KMS-11 (cell line): ENCODE measurements around the gene TMEM54.

Experiments used
- H2AFZ ChIP-seq: fragments of 200-600 bp; sonication (generic); 2 replicates; pipeline ENCODE4 v1.6.1; 2016; ENCODE audit warnings: antibody characterized with exemption, mixed run types, low read depth
- H3K27ac ChIP-seq: fragments of 200-600 bp; sonication (generic); 2 replicates; pipeline ENCODE4 v1.6.1; 2016; ENCODE audit warnings: mild to moderate bottlenecking, mixed run types
- H3K27me3 ChIP-seq: fragments of 200-600 bp; sonication (generic); 2 replicates; pipeline ENCODE4 v1.6.1; 2017; ENCODE audit warnings: mild to moderate bottlenecking, low read depth, mixed run types, moderate library complexity; ENCODE audit not compliant: insufficient read depth
- H3K36me3 ChIP-seq: fragments of 200-600 bp; sonication (generic); 2 replicates; pipeline ENCODE4 v1.6.1; 2017; ENCODE audit warnings: mild to moderate bottlenecking, mixed run types; ENCODE audit not compliant: insufficient read depth
- H3K4me1 ChIP-seq: fragments of 200-600 bp; sonication (generic); 2 replicates; pipeline ENCODE4 v1.6.1; 2016; ENCODE audit warnings: mild to moderate bottlenecking, low read depth, mixed run types; ENCODE audit not compliant: poor library complexity, severe bottlenecking
- H3K4me2 ChIP-seq: fragments of 200-600 bp; sonication (generic); 2 replicates; pipeline ENCODE4 v1.7.0; 2016; ENCODE audit warnings: mild to moderate bottlenecking, mixed run types
- H3K4me3 ChIP-seq: fragments of 200-600 bp; sonication (generic); IDR thresholded peaks from 2 replicates; pipeline ENCODE4 v1.6.1; 2017; ENCODE audit warnings: low read depth, low read length, mixed read lengths; ENCODE audit not compliant: insufficient read depth
- H3K79me2 ChIP-seq: fragments of 200-600 bp; sonication (generic); 2 replicates; pipeline ENCODE4 v1.6.1; 2016; ENCODE audit warnings: low read depth, mixed run types; ENCODE audit not compliant: insufficient read depth
- H3K9ac ChIP-seq: fragments of 200-600 bp; sonication (generic); 2 replicates; pipeline ENCODE4 v1.6.1; 2016; ENCODE audit warnings: mild to moderate bottlenecking, mixed run types
- H4K20me1 ChIP-seq: fragments of 200-600 bp; sonication (generic); 2 replicates; pipeline ENCODE4 v1.6.1; 2016; ENCODE audit warnings: mild to moderate bottlenecking, mixed run types; ENCODE audit not compliant: insufficient read depth
- CTCF ChIP-seq: fragments of 200-600 bp; sonication (generic); conservative IDR thresholded peaks from 2 replicates; pipeline ENCODE4 v1.6.1; 2017; ENCODE audit warnings: low read depth, mild to moderate bottlenecking, antibody characterized with exemption, low read length, moderate library complexity, mixed read lengths

Gene TMEM54

GRCh38 chr1:32860566-32860965 lies 40.6 kb downstream of the TMEM54 start:
- H3K27ac ChIP-seq: no peak overlapping the region
- no peak overlapping the region for H3K9ac ChIP-seq
- no peak overlapping the region for H3K4me3 ChIP-seq
- no peaks in the 10 kb centered on the region for H4K20me1 ChIP-seq
- H3K4me2 ChIP-seq: no peak overlapping the region
- no peaks in the 10 kb centered on the region for H3K36me3 ChIP-seq
- no peaks in the 10 kb centered on the region for H3K4me1 ChIP-seq
- no peak overlapping the region for H2AFZ ChIP-seq
- TF ChIP-seq CTCF: no peak
- H3K27me3 ChIP-seq: no peaks in the 10 kb centered on the region
- no peaks in the 10 kb centered on the region for H3K79me2 ChIP-seq

- no peaks in the 10 kb centered on the region for H4K20me1 ChIP-seq
- H3K27me3 ChIP-seq: no peaks in the 10 kb centered on the region
- no peaks in the 10 kb centered on the region for H3K79me2 ChIP-seq
- no peaks in the 10 kb centered on the region for H3K36me3 ChIP-seq
- no peak overlapping the region for H3K9ac ChIP-seq
- H3K4me2 ChIP-seq: no peak overlapping the region
- no peaks in the 10 kb centered on the region for H3K4me1 ChIP-seq
- no peak for TF ChIP-seq CTCF
- no peak overlapping the region for H3K27ac ChIP-seq
- H3K4me3 ChIP-seq: no peak overlapping the region
- H2AFZ ChIP-seq: no peak overlapping the region
Observed at GRCh38 chr1:32859915-32860314, 41.3 kb downstream of the TMEM54 start.

- Histone ChIP-seq H2AFZ (no peak overlapping the region), H3K4me3 (no peak overlapping the region), H3K9ac (no peak overlapping the region), H3K27me3 (no peaks in the 10 kb centered on the region), H3K4me1 (no peaks in the 10 kb centered on the region), H3K4me2 (no peak overlapping the region), H3K36me3 (no peaks in the 10 kb centered on the region), H4K20me1 (no peaks in the 10 kb centered on the region), H3K79me2 (no peaks in the 10 kb centered on the region), H3K27ac (no peak overlapping the region)
- TF ChIP-seq CTCF: no peak
Observed at GRCh38 chr1:32858791-32859190, 42.4 kb downstream of the TMEM54 start.

GRCh38 chr1:32858136-32858535 lies 43.1 kb downstream of the TMEM54 start:
- Histone ChIP-seq H3K27me3 (no peaks in the 10 kb centered on the region), H2AFZ (no peak overlapping the region), H3K36me3 (no peaks in the 10 kb centered on the region), H3K4me1 (no peaks in the 10 kb centered on the region), H3K79me2 (no peaks in the 10 kb centered on the region), H3K27ac (no peak overlapping the region), H3K9ac (no peak overlapping the region), H3K4me3 (no peak overlapping the region), H4K20me1 (no peaks in the 10 kb centered on the region), H3K4me2 (no peak overlapping the region)
- TF ChIP-seq CTCF: no peak
